RPMI8226 (cell line): ENCODE results near the gene SORL1.

ENCODE experiments used
- DNase-seq: peaks from one replicate; pipeline ENCODE4 v3.0.0-alpha.2; 2015

Gene SORL1

DNA sequence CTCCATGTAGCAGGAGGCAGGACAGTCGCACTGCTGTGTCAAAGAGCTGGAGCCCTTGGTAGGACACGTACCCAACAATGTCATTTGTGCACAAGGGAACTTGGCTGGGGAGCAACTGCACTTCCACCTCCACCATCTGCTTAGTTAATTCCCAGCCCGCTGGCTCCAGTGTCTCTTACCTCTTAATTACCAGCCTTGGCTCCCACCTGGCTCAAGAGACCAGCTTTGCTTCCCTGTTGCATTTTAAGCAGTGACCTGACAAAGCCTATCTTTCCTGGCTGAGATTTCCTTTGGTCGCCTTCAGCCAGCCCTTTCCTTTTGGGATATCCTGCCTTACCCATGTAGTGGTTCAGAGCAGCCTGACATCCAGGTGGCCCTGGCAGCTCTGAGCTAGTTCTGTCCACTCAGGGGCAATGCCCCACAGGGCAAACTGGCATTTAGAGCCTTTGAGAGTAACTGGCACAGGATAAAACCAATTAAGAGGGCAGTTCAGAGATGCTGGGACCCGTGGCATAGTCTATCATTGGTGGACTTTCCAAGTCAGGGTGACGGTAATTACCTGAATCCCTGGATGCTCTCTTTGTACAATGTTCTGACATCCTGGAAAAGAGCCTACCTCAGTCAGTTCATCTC lies 213.2 kb downstream of the SORL1 start:
- DNase-seq: no peak

DNA sequence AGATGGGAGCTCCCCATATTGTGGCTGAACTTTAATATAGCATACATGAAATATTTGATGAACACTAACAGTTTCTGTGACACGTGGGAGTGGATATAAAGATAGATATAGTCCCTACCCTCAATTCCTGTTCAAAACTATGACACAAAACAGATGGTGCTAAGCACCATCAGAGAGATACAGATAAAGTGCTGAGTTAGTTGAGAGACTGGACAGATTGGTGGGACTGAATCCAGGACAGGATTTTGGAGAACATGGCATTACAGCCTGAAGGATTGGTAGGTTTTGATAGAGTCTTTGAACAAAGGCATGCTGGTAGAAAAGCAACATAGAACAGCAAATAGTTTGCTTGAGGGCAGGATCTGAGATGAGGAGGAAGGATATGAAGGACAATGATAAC lies 215.7 kb downstream of the SORL1 start:
- no peak for DNase-seq

GRCh38 chr11:121669422-121669821 lies 217.3 kb downstream of the SORL1 start:
- DNase-seq: no peak

DNA sequence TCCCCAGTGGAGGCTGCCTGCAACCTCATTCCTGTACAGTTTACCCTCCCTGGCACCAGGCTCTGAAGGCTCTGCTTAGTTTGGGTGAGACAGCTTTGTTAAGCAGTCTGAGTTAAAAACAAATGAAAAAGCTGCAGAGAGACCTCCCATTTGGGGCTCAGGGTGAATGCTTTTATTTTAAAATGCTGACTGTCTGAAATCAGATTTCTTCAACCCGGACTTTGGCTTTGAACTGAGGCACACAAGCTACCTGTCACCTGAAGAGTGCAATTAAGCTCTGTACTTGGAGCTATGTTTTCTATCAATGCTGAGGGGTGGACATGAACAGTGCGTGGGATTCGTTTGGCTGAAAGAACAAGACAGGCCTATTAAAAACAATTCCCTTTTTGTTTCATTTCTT lies 218.2 kb downstream of the SORL1 start:
- no peak for DNase-seq

GRCh38 chr11:121670805-121671282 lies 218.7 kb downstream of the SORL1 start:
- DNase-seq: no peak

- DNase-seq: peak; percentile 13
Observed at GRCh38 chr11:121671283-121672168, 219.4 kb downstream of the SORL1 start.

DNA sequence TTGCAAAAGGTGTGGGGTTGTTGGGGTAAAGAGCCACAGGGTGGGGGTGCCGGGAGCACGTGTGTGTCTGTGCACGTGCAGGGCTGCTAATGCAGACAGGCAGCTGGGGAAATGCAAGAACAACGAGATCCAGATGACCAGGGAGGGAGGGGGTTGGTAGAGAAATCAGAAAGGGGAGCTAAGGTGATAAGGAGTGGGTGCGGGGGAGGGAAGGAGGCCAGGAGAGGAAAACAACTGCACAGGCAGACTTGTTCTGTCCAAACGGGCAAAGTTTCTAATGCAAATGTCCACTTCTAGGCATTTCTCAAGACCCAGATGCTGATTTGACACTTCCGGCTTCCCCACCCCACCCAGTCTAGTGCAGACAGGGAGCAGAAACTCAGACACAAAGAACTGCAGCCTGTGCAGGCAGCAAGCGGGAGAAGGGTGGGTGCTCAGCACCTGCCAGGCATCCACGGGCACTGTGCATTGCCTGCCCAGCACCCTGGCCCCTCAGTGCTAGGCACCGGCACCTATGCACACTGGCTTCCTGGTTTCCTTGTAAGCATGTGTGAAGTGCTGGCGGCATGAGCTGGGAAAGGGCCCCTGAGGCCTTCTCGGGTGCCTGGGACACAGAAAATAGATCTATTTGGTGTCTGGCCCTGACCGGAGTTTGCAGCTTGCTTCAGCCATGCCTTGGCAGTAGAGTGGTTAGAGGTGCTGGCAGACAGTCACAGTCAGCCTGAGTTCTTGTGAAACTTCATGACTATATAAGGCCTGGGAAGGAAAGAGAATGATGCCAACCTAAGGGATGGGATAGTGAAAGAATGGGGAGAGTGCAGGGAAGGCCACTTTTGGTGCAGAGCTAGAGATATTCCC lies 220.7 kb downstream of the SORL1 start:
- peak; percentile 30 for DNase-seq

DNA sequence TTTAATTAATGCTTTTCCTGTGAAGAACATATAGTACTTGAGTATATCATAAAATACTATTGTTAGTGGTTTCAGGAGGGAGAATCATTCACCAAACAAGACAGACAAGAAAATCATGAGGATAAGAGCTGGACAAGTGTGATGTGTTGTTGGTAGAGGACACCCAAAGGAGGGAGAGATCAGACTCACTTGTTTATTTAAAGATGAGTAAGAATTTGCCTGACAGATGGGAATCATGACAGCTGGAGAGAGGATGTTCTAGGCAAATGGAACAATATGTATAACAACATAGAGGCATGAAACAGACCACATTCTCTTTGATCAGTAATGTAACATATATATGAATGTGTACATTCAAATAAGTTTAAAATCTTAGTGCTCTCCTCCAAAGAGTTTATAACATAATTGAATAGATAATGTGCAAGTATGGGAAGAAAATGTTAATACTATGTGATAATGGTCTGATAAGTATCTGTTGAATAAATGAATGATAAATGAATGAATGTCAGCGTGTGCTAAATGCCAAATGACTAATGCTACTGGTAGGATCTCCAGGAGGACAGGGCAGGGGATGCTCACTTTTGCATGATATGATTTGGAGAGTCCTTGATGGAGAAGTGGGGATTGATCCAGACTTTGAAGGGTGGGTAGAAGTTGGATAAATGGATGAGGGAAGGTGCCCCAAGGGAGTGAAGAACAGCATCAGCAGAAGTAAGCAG lies 229.6 kb downstream of the SORL1 start:
- no peak for DNase-seq
